Measurements from ENCODE around the gene FOXF1. TPM values are rescaled to one million over a fixed set of nuclear protein-coding genes. Genes with fewer than 3 reads are reported as not detected.

The FOXF1 gene
- total RNA-seq, 1 experiment from 2014 or later = not detected

- TF ChIP-seq FOXP4 (CRISPR knock-in tag; IDR thresholded peaks at IDR 0.05) = peak; percentile 78; the same call in 1 of the 2 replicates
- TF ChIP-seq ZNF219 (CRISPR knock-in tag; IDR thresholded peaks at IDR 0.05; ENCODE audit: borderline replicate concordance) = no peak
- TF ChIP-seq STAT6 (CRISPR knock-in tag; conservative IDR thresholded peaks at IDR 0.05; ENCODE audit: low read depth) = no peak
- no peak for TF ChIP-seq ATF2 (CRISPR knock-in tag; IDR thresholded peaks at IDR 0.05; ENCODE audit: borderline replicate concordance, low read depth)
- TF ChIP-seq CREM (CRISPR knock-in tag; IDR thresholded peaks at IDR 0.05) = peak; percentile 99
- no peak for TF ChIP-seq PRDM15 (CRISPR knock-in tag; IDR thresholded peaks at IDR 0.05)
- TF ChIP-seq ZNF138 (CRISPR knock-in tag; conservative IDR thresholded peaks at IDR 0.05) = no peak
- TF ChIP-seq ZNF425 (CRISPR knock-in tag; conservative IDR thresholded peaks at IDR 0.05) = no peak
- no peak for TF ChIP-seq GRHL2 (CRISPR knock-in tag; IDR thresholded peaks at IDR 0.05; ENCODE audit: insufficient replicate concordance, severe bottlenecking)
- no peak for TF ChIP-seq NFATC4 (CRISPR knock-in tag; IDR thresholded peaks at IDR 0.05)
- no peak for TF ChIP-seq JAZF1 (CRISPR knock-in tag; IDR thresholded peaks at IDR 0.05)
- TF ChIP-seq E2F4 (CRISPR knock-in tag; IDR thresholded peaks at IDR 0.05; ENCODE audit: borderline replicate concordance, low read depth) = no peak
- TF ChIP-seq RORB (CRISPR knock-in tag; IDR thresholded peaks at IDR 0.05) = no peak
- TF ChIP-seq ELF4 (CRISPR knock-in tag; IDR thresholded peaks at IDR 0.05; ENCODE audit: low read depth) = no peak
- TF ChIP-seq ATF6 (CRISPR knock-in tag; IDR thresholded peaks at IDR 0.05) = no peak
- TF ChIP-seq ZNF512 (CRISPR knock-in tag; IDR thresholded peaks at IDR 0.05; ENCODE audit: borderline replicate concordance) = no peak
- TF ChIP-seq HMGXB4 (CRISPR knock-in tag; IDR thresholded peaks at IDR 0.05) = 0 out of 2 replicates have a peak, but pooled peaks have one; percentile 42
Measured at GRCh38 chr16:86554917-86555703, 44.8 kb downstream of the FOXF1 start, which contains the start of gene MTHFSD (continued).

Measured in WTC11 (cell line).